PC-3 (cell line): Measurements from ENCODE around the gene RPS6KA2. TPM values are rescaled to one million over a fixed set of nuclear protein-coding genes. Genes with fewer than 3 reads are reported as not detected.

Experiments
- ATAC-seq: fragments of 200-7000 bp; cut with Tn5 transposase; 2 replicates; pipeline ENCODE4 v1.9.1; 2020; ENCODE audit warnings: mild to moderate bottlenecking, moderate library complexity
- BruUV-seq: library from RNA; stranded (reverse); fragments of 400-500 nt; replicated peaks from 2 replicates; lab custom pipeline; 2021; lab: Mats Ljungman, UMichigan
- CTCF ChIA-PET: fragments of 300-600 bp; sonication (Branson Sonifier 250); formaldehyde crosslinking; loops from one replicate; lab custom pipeline; 2022; ENCODE audit warnings: antibody characterized with exemption; lab: Charles Lee
- POLR2A ChIA-PET: fragments of 300-600 bp; sonication (Branson Sonifier 250); formaldehyde crosslinking; loops from one replicate; lab custom pipeline; 2022; ENCODE audit warnings: antibody characterized with exemption; ENCODE audit not compliant: unreplicated experiment; lab: Charles Lee
- DNase-seq: peaks from one replicate; pipeline ENCODE4 v3.0.0-alpha.2; 2015
- H2AFZ ChIP-seq: fragments of 300-600 bp; sonication (generic); 2 replicates; pipeline ENCODE4 v1.6.0; 2016; ENCODE audit warnings: antibody characterized with exemption, low read length
- H3F3A ChIP-seq: fragments of 300-600 bp; sonication (generic); one replicate; pipeline ENCODE4 v1.6.0; 2017; ENCODE audit warnings: antibody characterized with exemption, low read length, control low read depth, mild to moderate bottlenecking; ENCODE audit not compliant: unreplicated experiment
- H3K27ac ChIP-seq: fragments of 300-600 bp; sonication (generic); 2 replicates; pipeline ENCODE4 v1.5.1; 2016; ENCODE audit warnings: mild to moderate bottlenecking, low read length
- H3K27me3 ChIP-seq: fragments of 300-600 bp; sonication (generic); 2 replicates; pipeline ENCODE4 v1.6.1; 2016; ENCODE audit warnings: low read length, mixed read lengths
- H3K36me3 ChIP-seq: fragments of 300-600 bp; sonication (generic); 2 replicates; pipeline ENCODE4 v1.6.1; 2016; ENCODE audit warnings: low read depth, mixed run types, low read length, mixed read lengths
- H3K4me1 ChIP-seq: fragments of 300-600 bp; sonication (generic); 2 replicates; pipeline ENCODE4 v1.5.1; 2016; ENCODE audit warnings: low read length; ENCODE audit not compliant: insufficient read depth
- H3K4me2 ChIP-seq: fragments of 300-600 bp; sonication (generic); 2 replicates; pipeline ENCODE4 v1.6.0; 2016; ENCODE audit warnings: low read length
- H3K4me3 ChIP-seq: fragments of 300-600 bp; sonication (generic); 2 replicates; pipeline ENCODE4 v1.5.1; 2016; ENCODE audit warnings: mild to moderate bottlenecking, low read length, mixed read lengths
- H3K79me2 ChIP-seq: fragments of 300-600 bp; sonication (generic); 2 replicates; pipeline ENCODE4 v1.6.1; 2017; ENCODE audit warnings: low read length, mixed read lengths
- H3K9ac ChIP-seq: fragments of 300-600 bp; sonication (generic); 2 replicates; pipeline ENCODE4 v1.6.0; 2016; ENCODE audit warnings: mild to moderate bottlenecking, low read length
- H3K9me2 ChIP-seq: fragments of 300-600 bp; sonication (generic); replicated peaks from 2 replicates; pipeline ENCODE4 v1.6.1; 2016; ENCODE audit warnings: mixed run types, low read length, mixed read lengths
- H3K9me3 ChIP-seq: fragments of 300-600 bp; sonication (generic); 2 replicates; pipeline ENCODE4 v1.6.1; 2016; ENCODE audit warnings: low read length, mixed read lengths
- H4K20me1 ChIP-seq: fragments of 300-600 bp; sonication (generic); 2 replicates; pipeline ENCODE4 v1.6.1; 2016; ENCODE audit warnings: low read length, mixed read lengths
- CTCF ChIP-seq: fragments of 300-600 bp; sonication (generic); conservative IDR thresholded peaks from 2 replicates; pipeline ENCODE4 v1.5.1; 2017; ENCODE audit warnings: antibody characterized with exemption, low read depth, mild to moderate bottlenecking, low read length
- EZH2 ChIP-seq: fragments of 300-600 bp; sonication (generic); IDR thresholded peaks from one replicate; pipeline ENCODE4 v1.6.1; 2017; ENCODE audit warnings: antibody characterized with exemption, mild to moderate bottlenecking, low read length; ENCODE audit not compliant: unreplicated experiment
- EZH2phosphoT487 ChIP-seq: fragments of 300-600 bp; sonication (generic); IDR thresholded peaks from 2 replicates; pipeline ENCODE4 v1.6.1; 2018; ENCODE audit warnings: mild to moderate bottlenecking, antibody characterized with exemption, low read length, borderline replicate concordance
- intact Hi-C: fragments of 100-400 bp; cut with micrococcal nuclease; formaldehyde crosslinking; loops from 2 replicates; pipeline ENCODE4 v1.9.0; 2023
- total RNA-seq: library from RNA; depleted of rRNA; stranded (reverse); fragments of >200 nt; gene quantifications from 2 replicates; pipeline ENCODE4 v1.2.3, GENCODE V29; 2014

Gene RPS6KA2
- total RNA-seq, 1 experiment from 2014 or later, result 5.1 TPM

- DNase-seq (no peak), ATAC-seq (no peak)
- Histone ChIP-seq H3K4me1 (no peaks in the 10 kb centered on the region), H2AFZ (no peak overlapping the region), H3K9ac (no peak overlapping the region), H3K79me2 (no peaks in the 10 kb centered on the region), H3K9me2 (no peaks in the 10 kb centered on the region), H4K20me1 (no peaks in the 10 kb centered on the region), H3K27me3 (no peaks in the 10 kb centered on the region), H3K27ac (no peak overlapping the region), H3K4me2 (no peak overlapping the region), H3K9me3 (no peaks in the 10 kb centered on the region), H3F3A (no peaks in the 10 kb centered on the region), H3K4me3 (no peak overlapping the region), H3K36me3 (no peaks in the 10 kb centered on the region)
- intact Hi-C loops, result no loop called here
- TF ChIP-seq EZH2 (no peak), CTCF (no peak), EZH2phosphoT487 (no peak)
- POLR2A ChIA-PET, result no interaction called here
- no TSS peak for BruUV-seq
- CTCF ChIA-PET, result no interaction called here
Observed at GRCh38 chr6:166503167-166503744, 123.8 kb downstream of the RPS6KA2 start.

GRCh38 chr6:166502453-166502852 is 124.6 kb downstream of the RPS6KA2 start:
- no peak for TF ChIP-seq EZH2
- TF ChIP-seq EZH2phosphoT487, result no peak
- no peak for TF ChIP-seq CTCF
- CTCF ChIA-PET, result no interaction called here
- H3F3A ChIP-seq, result no peaks in the 10 kb centered on the region
- H2AFZ ChIP-seq, result no peak overlapping the region
- H3K36me3 ChIP-seq, result no peaks in the 10 kb centered on the region
- no TSS peak for BruUV-seq
- DNase-seq (no peak), ATAC-seq (no peak)
- POLR2A ChIA-PET, result no interaction called here
- H3K9me2 ChIP-seq, result no peaks in the 10 kb centered on the region
- no peaks in the 10 kb centered on the region for H3K4me1 ChIP-seq
- H3K4me2 ChIP-seq, result no peak overlapping the region
- no peak overlapping the region for H3K4me3 ChIP-seq
- H3K9ac ChIP-seq, result no peak overlapping the region
- intact Hi-C loops, result no loop called here
- no peaks in the 10 kb centered on the region for H3K9me3 ChIP-seq
- no peaks in the 10 kb centered on the region for H3K79me2 ChIP-seq
- H3K27ac ChIP-seq, result no peak overlapping the region
- H4K20me1 ChIP-seq, result no peaks in the 10 kb centered on the region
- H3K27me3 ChIP-seq, result no peaks in the 10 kb centered on the region

- Histone ChIP-seq H3K4me1 (no peaks in the 10 kb centered on the region), H3K9ac (no peak overlapping the region), H3K27me3 (no peaks in the 10 kb centered on the region), H3F3A (no peaks in the 10 kb centered on the region), H3K36me3 (no peaks in the 10 kb centered on the region), H3K79me2 (no peaks in the 10 kb centered on the region), H2AFZ (no peak overlapping the region), H4K20me1 (no peaks in the 10 kb centered on the region), H3K9me3 (no peaks in the 10 kb centered on the region), H3K27ac (no peak overlapping the region), H3K9me2 (no peaks in the 10 kb centered on the region), H3K4me3 (no peak overlapping the region), H3K4me2 (no peak overlapping the region)
- no peak for ATAC-seq
- no TSS peak for BruUV-seq
- TF ChIP-seq EZH2 (no peak), EZH2phosphoT487 (no peak), CTCF (no peak)
- no peak for DNase-seq
- CTCF ChIA-PET, result no interaction called here
- intact Hi-C loops, result no loop called here
- POLR2A ChIA-PET, result no interaction called here
Observed at GRCh38 chr6:166501246-166501645, 125.8 kb downstream of the RPS6KA2 start.
